Activated T-cell treated with anti-CD3 and anti-CD28 coated beads, Interleukin-2, amount 50 U/mL, for 4 hours (primary cell): ENCODE measurements around the gene CD63. TPM values are rescaled to one million over a fixed set of nuclear protein-coding genes. Genes with fewer than 3 reads are reported as not detected.
"Not testable (repeated sequence)": the region's sequence is repeated elsewhere in the genome, so short reads cannot be mapped to it uniquely, and the experiment has no call there.

Source experiments
- ATAC-seq, 2 donors: fragments of 200-7000 bp; cut with Tn5 transposase; one replicate each; pipeline ENCODE4 v1.10.0; 2021
- DNase-seq: peaks from one replicate; pipeline ENCODE4 v3.0.0-alpha.2; 2020
- H3K27me3 Mint-ChIP-seq: one replicate; pipeline ENCODE4 v1.8.0; 2021; ENCODE audit warnings: low read depth, mixed read lengths
- H3K36me3 Mint-ChIP-seq: one replicate; pipeline ENCODE4 v1.8.0; 2022; ENCODE audit warnings: mixed read lengths; ENCODE audit not compliant: insufficient read depth
- H3K4me1 Mint-ChIP-seq: one replicate; pipeline ENCODE4 v1.8.0; 2021; ENCODE audit warnings: low read depth, mixed read lengths
- H3K4me3 Mint-ChIP-seq: one replicate; pipeline ENCODE4 v1.8.0; 2021; ENCODE audit warnings: mild to moderate bottlenecking, moderate library complexity, mixed read lengths
- H3K9me3 Mint-ChIP-seq: one replicate; pipeline ENCODE4 v1.8.0; 2021; ENCODE audit warnings: mixed read lengths
- total RNA-seq, 3 donors: library from RNA; stranded (reverse); gene quantifications; one replicate each; pipeline ENCODE4 v1.2.1, GENCODE V29; 2021

CD63 gene, protein sequence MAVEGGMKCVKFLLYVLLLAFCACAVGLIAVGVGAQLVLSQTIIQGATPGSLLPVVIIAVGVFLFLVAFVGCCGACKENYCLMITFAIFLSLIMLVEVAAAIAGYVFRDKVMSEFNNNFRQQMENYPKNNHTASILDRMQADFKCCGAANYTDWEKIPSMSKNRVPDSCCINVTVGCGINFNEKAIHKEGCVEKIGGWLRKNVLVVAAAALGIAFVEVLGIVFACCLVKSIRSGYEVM
- total RNA-seq, result 100 to 1,000 TPM; 158 to 177 (median 177) TPM

DNA sequence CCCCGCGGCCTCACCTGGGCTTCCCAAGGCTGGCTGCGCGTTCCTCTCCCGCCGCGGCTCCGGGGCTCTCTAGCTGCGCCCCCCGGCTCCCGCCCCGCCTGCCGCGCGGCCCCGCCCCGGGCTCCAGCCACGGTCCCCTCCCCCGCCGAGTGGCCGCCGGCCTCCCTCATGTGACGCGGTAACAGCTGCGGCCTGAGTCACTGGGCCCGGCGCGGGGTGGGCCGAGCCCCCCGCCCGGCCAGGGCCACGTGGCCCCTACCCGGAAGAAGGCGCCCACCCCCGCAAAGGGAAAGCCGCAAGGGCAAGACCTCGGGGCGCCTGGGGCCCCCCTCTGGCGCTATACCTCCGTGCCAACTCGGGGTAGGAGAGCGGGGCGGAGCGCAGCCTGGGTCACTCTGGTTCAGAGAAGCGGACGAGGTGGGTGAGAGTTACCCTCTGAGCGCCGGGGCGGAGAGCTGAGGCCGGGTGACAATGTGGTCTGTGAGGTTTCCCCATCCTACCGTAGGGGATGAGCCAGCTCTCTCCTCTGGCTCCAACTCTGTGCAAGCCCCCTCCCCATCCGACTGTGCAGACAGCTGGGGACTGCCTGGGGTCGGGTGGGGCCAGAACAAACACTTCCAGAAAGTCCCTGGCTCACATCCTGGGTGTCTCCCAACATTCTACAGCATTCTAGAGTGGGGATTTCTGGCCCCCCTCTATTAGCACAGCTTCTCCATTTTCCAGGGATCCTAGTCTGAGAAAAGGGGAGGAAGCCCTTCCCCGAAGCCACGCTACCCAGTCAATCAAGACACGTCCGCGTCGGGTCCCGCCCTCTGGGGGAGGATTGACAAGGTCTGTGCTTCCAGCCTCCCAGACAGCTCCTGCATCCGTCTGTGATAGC is at the start of gene CD63:
Gene CD63 (minus strand): TSS at position 71 of the 880 bp plus-strand sequence. CDS start 668 bp downstream, outside the sequence.
- peaks cover 41% of the 10 kb centered on the region for H3K4me1 Mint-ChIP-seq
- peak; percentile 75 to 76 for ATAC-seq
- H3K9me3 Mint-ChIP-seq, result no peaks in the 10 kb centered on the region
- H3K36me3 Mint-ChIP-seq, result peaks cover 6% of the 10 kb centered on the region
- no peaks in the 10 kb centered on the region for H3K27me3 Mint-ChIP-seq
- peak; percentile 65 for DNase-seq
- peak within 1 kb of the TSS; percentile 88 for H3K4me3 Mint-ChIP-seq

DNA sequence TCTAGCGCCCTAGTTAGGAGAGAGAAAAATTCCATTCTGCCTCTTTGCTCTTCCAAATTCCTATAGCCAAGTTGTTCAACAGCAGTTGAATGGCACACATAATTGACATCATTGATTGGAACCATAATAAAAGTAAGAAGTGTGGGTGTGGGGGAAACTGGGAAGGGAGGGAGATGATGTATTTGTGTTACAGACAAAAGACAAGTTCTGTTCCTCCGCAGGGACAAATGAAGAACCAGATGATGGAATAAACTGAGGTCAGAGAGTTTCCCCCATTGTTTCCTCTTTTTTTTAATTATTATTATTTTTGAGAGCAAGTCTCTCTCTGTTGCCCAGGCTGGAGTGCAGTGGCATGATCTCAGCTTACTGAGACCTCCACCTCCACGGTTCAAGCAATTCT is 49.0 kb upstream of the CD63 start:
- H3K9me3 Mint-ChIP-seq, result no peaks in the 10 kb centered on the region
- peaks cover 12% of the 10 kb centered on the region for H3K4me1 Mint-ChIP-seq
- no peak overlapping the region for H3K4me3 Mint-ChIP-seq
- H3K36me3 Mint-ChIP-seq, result peaks cover 12% of the 10 kb centered on the region
- H3K27me3 Mint-ChIP-seq, result no peaks in the 10 kb centered on the region
- DNase-seq (no peak), ATAC-seq (no peak)

DNA sequence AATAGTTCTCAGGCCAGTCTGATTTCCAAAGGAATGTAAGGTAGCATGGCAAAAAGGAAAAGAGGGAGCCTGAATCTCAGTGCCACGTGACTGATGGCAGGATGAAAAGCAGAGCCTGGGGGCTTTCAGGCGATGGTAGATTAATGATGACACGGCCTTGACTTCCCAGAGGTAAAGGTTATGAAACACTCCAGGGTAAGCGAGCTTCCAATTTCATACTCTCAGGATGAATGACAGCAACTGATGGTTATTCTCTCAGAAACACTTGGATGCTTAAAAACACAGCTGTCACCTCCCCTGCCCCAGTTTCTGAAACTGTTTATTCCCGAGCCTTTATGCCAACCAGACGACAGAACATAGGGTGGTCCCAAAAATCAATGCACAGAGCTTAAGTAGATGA is 42.9 kb upstream of the CD63 start:
- H3K27me3 Mint-ChIP-seq, result no peaks in the 10 kb centered on the region
- peaks cover 6% of the 10 kb centered on the region for H3K4me1 Mint-ChIP-seq
- ATAC-seq (no peak), DNase-seq (no peak)
- H3K36me3 Mint-ChIP-seq, result peaks cover 14% of the 10 kb centered on the region
- H3K9me3 Mint-ChIP-seq, result no peaks in the 10 kb centered on the region
- H3K4me3 Mint-ChIP-seq, result no peak overlapping the region

DNA sequence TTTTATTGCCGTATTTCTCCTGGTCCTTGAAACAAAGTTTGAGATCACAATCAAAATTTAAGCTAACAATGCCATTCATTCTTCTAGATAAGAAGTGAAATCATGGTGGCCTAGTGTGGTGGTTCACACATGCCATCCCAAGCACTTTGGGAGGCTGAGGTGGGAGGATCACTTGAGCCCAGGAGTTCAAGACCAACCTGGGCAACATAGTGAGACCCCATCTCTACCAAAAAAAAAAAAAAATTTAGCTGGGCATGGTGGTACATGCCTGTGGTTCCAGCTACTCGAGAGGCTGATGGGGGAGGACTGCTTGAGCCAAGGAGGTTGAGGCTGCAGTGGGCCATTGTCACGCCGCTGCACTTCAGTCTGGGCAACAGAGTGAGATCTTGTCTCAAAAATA is 38.3 kb upstream of the CD63 start:
- peaks cover 19% of the 10 kb centered on the region for H3K36me3 Mint-ChIP-seq
- no peaks in the 10 kb centered on the region for H3K27me3 Mint-ChIP-seq
- DNase-seq (no peak), ATAC-seq (no peak)
- H3K4me1 Mint-ChIP-seq, result peaks cover 1% of the 10 kb centered on the region
- H3K9me3 Mint-ChIP-seq, result no peaks in the 10 kb centered on the region
- H3K4me3 Mint-ChIP-seq, result no peak overlapping the region

DNA sequence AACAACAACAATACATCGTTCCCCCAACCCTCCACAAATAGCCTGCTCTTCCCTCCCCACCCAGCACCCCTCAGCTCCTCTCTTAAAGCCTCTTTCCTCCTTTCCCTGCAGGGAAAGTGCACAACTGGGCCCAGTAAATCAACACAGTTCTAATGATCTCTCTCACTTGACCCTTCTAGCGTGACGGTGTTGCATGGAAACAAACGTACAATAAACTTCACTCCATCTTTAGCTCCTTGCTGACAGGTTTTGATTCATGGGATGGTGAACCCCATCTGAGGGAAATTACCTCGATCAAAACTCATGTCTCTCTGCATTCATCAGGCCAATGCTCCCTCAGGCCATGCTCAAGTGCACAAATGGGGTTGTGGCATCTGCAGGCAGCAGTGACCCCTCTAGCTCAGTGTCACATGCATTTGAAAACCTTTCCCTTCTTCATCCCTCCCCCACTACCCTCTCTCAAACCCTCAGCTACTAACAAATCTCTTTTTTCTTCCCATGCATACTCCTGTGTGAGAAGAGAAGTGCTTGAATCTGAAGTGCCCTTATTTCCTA is 37.0 kb upstream of the CD63 start:
- DNase-seq (no peak), ATAC-seq (no peak)
- H3K9me3 Mint-ChIP-seq, result no peaks in the 10 kb centered on the region
- peaks cover 3% of the 10 kb centered on the region for H3K4me1 Mint-ChIP-seq
- no peaks in the 10 kb centered on the region for H3K27me3 Mint-ChIP-seq
- H3K4me3 Mint-ChIP-seq, result no peak overlapping the region
- H3K36me3 Mint-ChIP-seq, result peaks cover 22% of the 10 kb centered on the region

DNA sequence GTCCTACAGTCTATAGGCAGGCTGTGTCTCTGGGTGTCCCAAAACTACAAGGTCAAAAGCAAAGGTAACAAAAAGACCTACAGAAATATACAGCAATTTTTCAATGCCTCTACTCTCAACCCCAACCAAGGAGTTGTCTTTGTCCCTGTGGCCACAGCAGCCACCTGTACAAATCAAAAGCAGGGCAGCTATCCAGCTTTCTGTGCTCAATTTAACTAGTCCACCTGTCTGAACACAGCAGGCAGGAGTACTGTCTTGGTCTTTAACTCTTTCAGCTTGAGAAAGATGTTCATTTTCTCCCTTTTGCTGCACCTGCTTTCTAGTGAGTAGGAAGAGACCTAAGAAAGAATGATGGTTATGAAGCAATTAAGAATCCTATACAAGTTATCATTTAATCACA is 33.8 kb upstream of the CD63 start:
- no peaks in the 10 kb centered on the region for H3K27me3 Mint-ChIP-seq
- no peak for DNase-seq
- no peak for ATAC-seq
- H3K36me3 Mint-ChIP-seq, result peaks cover 24% of the 10 kb centered on the region
- no peaks in the 10 kb centered on the region for H3K9me3 Mint-ChIP-seq
- H3K4me3 Mint-ChIP-seq, result no peak overlapping the region
- H3K4me1 Mint-ChIP-seq, result peaks cover 7% of the 10 kb centered on the region

DNA sequence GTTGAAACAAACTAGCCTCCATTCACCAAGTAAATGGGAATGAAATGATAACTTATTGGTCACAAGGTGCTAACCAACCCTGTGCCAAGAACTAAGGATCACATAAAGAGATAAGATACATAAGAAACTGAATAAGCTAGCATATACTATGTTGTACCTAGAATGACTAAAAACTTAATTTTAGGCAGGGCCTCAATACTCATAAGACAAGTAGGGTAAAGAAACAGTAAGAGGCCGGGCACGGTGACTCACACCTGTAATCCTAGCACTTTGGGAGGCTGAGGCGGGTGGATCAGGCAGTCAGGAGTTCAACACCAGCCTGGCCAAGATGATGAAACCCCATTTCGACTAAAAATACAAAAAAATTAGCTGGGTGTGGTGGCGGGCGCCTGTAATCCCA is 31.9 kb upstream of the CD63 start:
- Mint-ChIP-seq H3K27me3 (no peaks in the 10 kb centered on the region), H3K4me3 (no peak overlapping the region), H3K9me3 (no peaks in the 10 kb centered on the region), H3K4me1 (peaks cover 7% of the 10 kb centered on the region), H3K36me3 (peaks cover 22% of the 10 kb centered on the region)
- DNase-seq (no peak), ATAC-seq (peak; percentile 92 to 93)

DNA sequence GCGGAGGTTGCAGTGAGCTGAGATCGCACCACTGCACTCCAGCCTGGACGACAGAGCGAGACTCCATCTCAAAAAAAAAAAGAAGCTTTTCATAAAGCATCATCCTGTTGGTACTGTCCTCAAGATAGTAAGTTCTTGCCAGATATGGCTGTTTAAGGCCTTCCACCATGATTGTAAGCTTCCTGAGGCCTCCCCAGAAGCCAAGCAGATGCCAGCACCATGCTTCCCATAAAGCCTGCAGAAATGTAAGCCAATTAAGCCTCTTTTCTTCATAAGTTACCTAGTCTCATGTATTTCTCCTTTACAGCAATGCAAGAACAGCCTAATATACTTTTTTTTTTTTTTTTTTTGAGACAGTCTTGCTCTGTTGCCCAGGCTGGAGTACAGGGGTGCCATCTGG is 29.8 kb upstream of the CD63 start:
- H3K4me3 Mint-ChIP-seq, DNase-seq, H3K27me3 Mint-ChIP-seq, ATAC-seq, H3K9me3 Mint-ChIP-seq: not testable (repeated sequence)
- Mint-ChIP-seq H3K4me1 (peaks cover 12% of the 10 kb centered on the region), H3K36me3 (peaks cover 22% of the 10 kb centered on the region)

DNA sequence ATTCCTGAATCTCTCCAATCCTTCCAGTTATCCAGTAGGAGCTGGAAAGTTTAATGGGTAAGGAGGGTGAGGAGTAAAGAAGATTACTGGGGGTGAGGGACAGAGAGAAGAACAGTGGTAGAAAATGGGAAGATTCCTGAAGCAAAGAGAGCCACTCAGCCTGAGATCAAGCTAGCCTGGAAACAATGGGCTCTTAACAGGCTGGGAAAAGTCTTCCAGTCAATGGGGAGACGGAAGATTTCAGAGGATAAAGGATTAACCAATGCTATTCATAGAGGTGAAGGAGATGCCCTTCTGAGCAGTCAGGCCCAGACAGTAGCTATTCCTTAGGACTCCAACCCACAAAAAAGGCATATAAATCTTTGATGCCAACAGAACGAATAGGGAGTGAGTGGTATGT is 28.9 kb upstream of the CD63 start:
- ATAC-seq (no peak), DNase-seq (no peak)
- Mint-ChIP-seq H3K9me3 (no peaks in the 10 kb centered on the region), H3K4me3 (no peak overlapping the region), H3K4me1 (peaks cover 12% of the 10 kb centered on the region), H3K36me3 (peaks cover 24% of the 10 kb centered on the region), H3K27me3 (no peaks in the 10 kb centered on the region)

DNA sequence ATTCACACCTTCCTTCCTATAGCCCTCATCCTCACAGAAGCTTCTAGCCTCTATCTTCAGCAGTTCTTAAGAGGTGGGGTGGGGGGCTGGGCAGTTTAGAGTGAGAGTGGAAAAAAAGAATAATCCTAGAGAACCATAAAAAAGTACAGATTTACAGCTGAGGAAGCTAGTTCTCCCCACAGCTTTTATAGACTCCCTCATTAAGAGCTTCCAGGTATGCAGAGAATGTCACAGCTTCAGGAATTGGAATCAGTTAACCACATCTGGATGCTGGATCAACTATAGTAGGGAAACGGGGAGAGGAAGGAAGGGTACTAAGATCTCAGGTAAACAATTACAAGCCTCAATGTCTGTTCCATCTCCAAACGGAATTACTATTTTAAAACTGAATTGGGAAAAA is 26.4 kb upstream of the CD63 start:
- H3K27me3 Mint-ChIP-seq, result no peaks in the 10 kb centered on the region
- ATAC-seq (no peak), DNase-seq (no peak)
- H3K9me3 Mint-ChIP-seq, result no peaks in the 10 kb centered on the region
- H3K36me3 Mint-ChIP-seq, result peaks cover 25% of the 10 kb centered on the region
- H3K4me1 Mint-ChIP-seq, result peaks cover 5% of the 10 kb centered on the region
- no peak overlapping the region for H3K4me3 Mint-ChIP-seq

DNA sequence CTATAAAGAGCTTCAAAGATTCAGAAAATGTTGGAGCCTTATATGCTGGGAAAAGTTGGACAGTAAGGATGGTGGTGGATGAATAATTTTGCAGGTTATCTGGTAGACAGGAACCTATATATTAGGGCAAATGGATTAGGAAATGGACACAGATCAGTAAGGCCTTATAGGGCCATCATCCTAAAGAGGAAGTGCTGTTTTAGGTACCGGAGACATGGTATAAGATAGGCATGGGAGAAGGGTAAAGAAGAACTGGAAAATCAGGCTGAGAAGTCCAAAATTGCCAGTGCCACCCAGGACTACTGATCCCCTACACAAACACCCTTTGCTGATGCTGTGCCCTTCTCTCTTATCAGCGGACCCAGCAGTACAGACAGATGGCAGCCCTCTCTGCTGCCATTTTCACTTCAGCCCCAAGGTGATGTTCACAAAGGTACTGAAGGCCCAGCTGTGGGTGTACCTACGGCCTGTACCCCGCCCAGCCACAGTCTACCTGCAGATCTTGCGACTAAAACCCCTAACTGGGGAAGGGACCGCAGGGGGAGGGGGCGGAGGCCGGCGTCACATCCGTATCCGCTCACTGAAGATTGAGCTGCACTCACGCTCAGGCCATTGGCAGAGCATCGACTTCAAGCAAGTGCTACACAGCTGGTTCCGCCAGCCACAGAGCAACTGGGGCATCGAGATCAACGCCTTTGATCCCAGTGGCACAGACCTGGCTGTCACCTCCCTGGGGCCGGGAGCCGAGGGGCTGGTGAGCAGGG is 19.6 kb upstream of the CD63 start:
- H3K4me1 Mint-ChIP-seq, result peaks cover 31% of the 10 kb centered on the region
- no peak for ATAC-seq
- no peaks in the 10 kb centered on the region for H3K9me3 Mint-ChIP-seq
- DNase-seq, result no peak
- H3K4me3 Mint-ChIP-seq, result no peak overlapping the region
- H3K27me3 Mint-ChIP-seq, result no peaks in the 10 kb centered on the region
- H3K36me3 Mint-ChIP-seq, result peaks cover 17% of the 10 kb centered on the region

DNA sequence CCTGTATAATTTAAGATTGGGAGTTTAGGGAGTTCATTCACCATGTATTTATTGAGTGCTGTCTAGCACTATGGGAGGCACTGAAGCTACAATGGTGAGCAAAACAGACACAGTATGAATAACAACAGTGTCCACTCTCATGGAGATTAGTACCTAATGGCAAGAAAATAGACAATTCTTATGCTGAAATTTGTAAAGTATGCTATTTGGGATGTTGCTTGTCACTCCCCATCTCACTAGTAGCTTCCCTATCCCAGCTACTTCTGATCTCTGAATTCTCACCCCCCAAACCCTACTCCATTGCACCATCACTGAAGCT is 18.1 kb upstream of the CD63 start:
- Mint-ChIP-seq H3K27me3 (no peaks in the 10 kb centered on the region), H3K4me1 (peaks cover 39% of the 10 kb centered on the region)
- ATAC-seq, result no peak

DNA sequence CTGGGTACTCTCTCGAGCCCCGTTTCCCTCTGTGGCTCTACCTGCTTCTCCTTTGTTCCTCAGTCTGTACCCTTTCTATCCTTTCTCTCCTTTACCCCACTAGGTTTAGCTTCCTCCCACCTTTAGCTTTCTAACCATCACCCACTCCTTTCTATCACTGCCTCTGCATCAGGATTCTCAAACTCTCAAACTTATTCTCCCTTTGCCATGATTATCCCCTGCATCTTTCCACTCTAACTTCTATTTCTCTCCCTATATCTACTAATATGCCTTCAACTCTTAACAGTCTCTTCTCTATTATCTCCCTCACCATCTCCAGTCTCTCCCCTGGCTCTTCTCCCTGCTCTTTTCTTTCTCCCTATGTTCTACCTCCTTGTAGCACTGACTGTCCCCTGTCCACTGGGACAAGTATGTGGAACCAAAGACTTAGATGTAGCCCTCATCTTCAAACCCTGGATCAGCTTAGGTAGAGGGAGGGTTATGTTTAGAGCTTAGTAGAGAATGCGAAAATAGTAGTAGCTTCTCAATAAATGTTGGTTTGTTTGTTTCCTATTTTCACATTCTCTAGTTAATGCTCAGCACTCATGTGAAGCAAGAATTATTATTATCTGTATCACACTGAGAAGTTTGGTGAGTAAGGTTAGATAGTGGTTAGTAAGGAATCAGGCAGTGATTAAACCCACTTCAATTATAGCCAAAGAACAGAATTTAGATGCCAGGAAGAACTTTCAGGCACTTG is 17.5 kb upstream of the CD63 start:
- Mint-ChIP-seq H3K9me3 (no peaks in the 10 kb centered on the region), H3K4me3 (no peak overlapping the region), H3K27me3 (no peaks in the 10 kb centered on the region)

More for the DNA sequence above, 18.1 kb upstream of the CD63 start:
- Mint-ChIP-seq H3K9me3 (no peaks in the 10 kb centered on the region), H3K4me3 (no peak overlapping the region), H3K36me3 (peaks cover 10% of the 10 kb centered on the region)
- no peak for DNase-seq

More for the DNA sequence above, 17.5 kb upstream of the CD63 start:
- H3K36me3 Mint-ChIP-seq, result peaks cover 10% of the 10 kb centered on the region
- H3K4me1 Mint-ChIP-seq, result peaks cover 41% of the 10 kb centered on the region
- no peak for DNase-seq
- ATAC-seq, result no peak
